HG03469 (cell line): Measurements from ENCODE around the gene BRAT1.
A peak's percentile ranks its signal among the peaks of the same experiment; 100 is the strongest.

Source experiments
- ATAC-seq: cut with Tn5 transposase; IDR thresholded peaks from one replicate; pipeline ENCODE4 v1.9.1; 2021; ENCODE audit warnings: mild to moderate bottlenecking, moderate library complexity, moderate number of reproducible peaks; ENCODE audit not compliant: unreplicated experiment

The BRAT1 gene

DNA sequence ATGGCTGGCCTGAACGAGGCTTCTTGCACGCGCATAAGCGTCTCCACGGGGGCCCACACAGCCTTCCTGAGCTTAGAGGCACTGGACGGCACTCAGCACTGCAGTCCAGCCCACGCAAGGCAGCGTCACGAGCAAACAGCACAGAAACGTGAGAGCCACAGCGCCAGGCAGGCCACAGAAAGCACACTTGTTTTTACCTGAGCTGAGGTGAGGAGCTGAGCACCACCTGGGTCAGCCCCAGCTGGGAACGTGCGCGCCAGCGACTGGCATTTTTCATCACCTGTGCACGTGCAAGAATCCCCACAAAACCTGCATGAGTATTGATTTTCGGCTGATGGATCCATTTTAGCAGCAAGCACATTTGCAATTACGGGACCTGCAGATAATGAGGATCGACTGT is 30.1 kb upstream of the BRAT1 start:
- ATAC-seq, result no peak

GRCh38 chr7:2583798-2584580 is 28.7 kb upstream of the BRAT1 start:
- ATAC-seq, result no peak

GRCh38 chr7:2582006-2582735 is 26.8 kb upstream of the BRAT1 start:
- ATAC-seq, result no peak

DNA sequence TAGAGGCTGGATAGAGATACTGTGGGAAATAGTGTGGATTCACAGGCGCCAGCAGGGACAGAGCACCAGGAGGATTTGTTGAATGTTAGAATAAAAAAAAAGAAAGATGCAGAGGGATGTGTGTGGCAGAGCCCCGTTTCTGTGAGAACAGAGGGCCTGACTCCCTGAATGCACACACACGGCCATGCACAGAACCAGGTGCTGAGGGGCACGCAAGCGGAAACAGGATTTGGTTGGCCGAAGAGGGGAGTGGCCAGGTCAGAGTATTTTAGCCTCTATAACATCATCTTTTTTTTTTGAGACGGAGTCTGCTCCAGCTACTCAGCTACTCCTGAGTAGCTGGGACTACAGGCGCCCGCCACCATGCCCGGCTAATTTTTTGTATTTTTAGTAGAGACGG is 25.3 kb upstream of the BRAT1 start:
- ATAC-seq, result no peak

GRCh38 chr7:2577914-2578680 is 22.8 kb upstream of the BRAT1 start:
- no peak for ATAC-seq

DNA sequence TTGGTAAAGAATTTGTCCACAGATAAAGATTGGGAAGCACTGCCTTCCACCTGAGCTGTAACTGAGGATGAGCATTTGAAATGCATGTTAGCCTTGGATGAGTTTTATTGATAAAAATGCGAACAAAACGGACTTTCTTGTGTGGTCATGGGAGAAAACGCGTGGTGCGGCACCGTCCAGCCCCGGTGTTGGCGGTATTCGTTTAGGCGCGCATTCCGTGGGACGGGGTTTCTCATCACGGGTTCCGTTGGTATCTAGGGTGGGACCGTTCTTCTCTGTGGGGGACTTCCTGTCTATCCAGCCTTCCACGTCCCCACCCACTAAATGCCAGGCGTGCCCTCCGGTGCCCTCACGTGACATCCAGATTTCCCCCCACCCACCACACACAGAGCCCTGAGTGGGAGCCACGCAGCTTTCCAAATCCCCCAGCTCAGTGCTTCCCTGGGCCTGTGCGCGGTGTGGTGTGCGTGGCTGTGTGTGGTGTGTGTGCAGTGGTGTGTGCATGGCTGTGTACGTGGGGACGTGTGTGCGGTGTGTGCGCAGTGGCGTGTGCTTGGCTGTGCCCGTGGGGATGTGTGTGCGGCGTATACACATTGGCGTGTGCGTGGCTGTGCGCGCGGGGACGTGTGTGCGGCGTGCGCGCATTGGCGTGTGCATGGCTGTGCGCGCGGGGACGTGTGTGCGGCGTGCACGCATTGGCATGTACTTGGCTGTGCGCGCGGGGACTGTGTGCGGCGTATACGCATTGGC is 21.6 kb upstream of the BRAT1 start:
- ATAC-seq, result no peak

DNA sequence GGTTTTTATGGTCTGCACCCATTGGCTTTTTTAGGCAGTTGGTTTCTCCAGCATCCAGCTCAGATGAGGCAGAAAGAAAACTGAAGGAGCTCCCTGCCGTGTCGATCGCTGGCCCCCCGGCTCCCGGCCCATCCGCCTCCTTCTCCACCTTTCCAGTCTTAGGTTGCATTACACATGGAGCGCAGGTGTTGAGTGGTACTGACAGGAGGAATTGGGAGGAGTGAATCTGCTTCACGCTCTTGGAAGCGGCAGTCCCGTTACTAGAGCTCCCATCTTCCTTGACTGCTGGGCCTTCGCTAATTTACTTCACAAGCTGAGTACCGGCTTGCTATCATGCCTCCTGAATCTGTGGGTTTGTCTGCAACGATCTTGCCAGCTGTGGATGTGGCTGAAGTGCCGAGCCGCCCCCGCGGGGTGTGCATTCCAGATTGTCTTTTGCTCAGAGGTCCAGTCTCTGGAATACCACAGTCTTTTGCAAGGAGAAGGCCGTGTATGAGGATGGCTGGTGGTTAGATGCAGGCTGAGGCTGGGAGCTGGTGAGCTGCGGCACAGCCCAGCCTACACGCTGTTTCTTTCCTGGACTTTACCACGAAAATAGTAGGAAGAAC is 20.5 kb upstream of the BRAT1 start:
- no peak for ATAC-seq

DNA sequence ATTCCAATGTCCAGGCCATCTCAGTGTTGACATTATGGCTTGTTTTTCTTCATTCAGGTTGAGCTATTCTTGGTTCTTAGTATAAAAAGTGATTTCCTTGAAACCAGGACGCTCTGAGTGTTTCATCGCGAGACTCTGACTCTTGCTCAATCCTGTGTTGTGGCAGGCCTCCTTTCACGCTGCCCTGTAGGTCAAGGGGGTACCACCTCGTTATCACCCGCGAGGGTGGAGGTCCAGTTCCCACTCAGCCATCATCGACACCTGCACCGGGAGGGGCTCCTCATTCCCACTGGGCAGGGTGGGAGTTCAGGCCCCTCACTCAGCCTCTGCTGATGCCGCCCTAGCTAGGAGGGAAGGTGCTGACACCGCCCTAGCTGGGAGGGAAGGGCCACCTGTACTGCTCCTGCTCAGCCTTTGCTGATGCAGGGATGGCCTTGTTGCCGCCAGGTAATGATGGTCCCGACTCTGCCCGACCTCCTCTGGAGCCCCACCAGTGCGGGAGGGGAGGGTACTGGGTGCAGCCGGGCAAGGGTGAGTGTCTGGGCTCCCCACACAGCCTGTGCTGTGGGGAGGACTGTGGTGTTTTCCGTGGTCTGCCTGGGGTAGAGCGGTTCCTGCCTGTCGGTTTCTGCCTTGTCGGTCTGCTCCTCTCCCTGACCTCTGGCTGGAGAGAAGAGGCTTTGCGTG is 19.9 kb upstream of the BRAT1 start:
- no peak for ATAC-seq

- ATAC-seq, result no peak
These were observed 18.4 kb upstream of the BRAT1 start for GRCh38 chr7:2573761-2574160.

DNA sequence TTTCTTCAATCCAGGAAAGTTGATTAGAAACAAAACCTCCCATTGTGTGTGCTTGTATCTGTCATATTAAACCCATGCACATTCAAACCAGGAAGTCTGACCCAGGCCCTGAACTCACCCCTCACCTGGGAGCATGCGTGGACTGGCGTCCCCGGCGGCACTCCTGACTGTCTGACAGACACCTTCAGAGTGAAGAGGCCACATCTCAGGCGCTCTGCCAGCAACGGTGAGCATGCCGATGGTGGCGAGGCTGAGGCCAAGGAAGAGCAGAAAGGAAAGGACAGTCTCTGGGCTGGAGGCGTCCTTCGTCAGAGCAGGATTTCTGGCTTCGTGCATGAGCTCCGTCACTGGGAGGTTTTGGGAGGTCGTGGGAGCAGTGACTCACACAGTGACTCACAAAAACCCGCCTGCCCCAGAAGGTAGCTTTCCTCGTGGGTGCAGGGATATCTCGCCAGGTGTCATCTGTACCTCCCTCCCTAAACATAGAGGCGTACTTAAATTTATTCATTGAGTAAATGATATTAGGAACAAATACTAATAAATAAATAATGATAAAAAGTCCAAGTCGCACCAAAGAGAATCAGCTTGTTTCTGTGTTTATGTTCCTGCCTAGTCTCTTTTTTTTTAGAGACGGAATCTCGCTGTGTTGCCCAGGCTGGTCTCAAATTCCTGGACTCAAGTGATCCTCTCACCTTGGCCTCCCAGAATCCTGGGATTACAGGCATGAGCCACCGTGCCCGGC is 16.9 kb upstream of the BRAT1 start:
- ATAC-seq, result no peak

- ATAC-seq, result no peak
These were observed 16.1 kb upstream of the BRAT1 start for GRCh38 chr7:2571409-2571808.

- ATAC-seq, result no peak
These were observed 14.7 kb upstream of the BRAT1 start for GRCh38 chr7:2570021-2570420.

DNA sequence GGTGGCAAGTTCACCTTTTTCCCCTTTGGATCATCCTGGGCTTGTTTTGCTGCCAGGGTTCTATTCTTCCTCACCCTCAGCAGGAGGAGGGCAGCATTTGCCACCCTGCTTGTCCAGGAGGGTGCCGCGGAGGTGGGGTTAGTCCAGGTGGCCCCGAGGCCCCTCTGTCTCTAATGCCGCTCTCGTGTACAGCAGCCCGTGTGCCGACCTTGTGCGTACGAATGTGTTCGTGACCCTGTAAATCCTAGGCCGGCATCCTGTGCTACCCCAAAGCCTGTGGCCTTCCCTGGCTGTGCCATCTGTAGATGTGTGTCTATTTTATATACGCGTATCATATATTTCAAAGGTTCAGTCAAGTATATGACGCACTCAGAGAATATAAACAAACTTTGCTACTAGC is 14.1 kb upstream of the BRAT1 start:
- ATAC-seq, result no peak

- no peak for ATAC-seq
These were observed 13.3 kb upstream of the BRAT1 start for GRCh38 chr7:2568521-2569223.

DNA sequence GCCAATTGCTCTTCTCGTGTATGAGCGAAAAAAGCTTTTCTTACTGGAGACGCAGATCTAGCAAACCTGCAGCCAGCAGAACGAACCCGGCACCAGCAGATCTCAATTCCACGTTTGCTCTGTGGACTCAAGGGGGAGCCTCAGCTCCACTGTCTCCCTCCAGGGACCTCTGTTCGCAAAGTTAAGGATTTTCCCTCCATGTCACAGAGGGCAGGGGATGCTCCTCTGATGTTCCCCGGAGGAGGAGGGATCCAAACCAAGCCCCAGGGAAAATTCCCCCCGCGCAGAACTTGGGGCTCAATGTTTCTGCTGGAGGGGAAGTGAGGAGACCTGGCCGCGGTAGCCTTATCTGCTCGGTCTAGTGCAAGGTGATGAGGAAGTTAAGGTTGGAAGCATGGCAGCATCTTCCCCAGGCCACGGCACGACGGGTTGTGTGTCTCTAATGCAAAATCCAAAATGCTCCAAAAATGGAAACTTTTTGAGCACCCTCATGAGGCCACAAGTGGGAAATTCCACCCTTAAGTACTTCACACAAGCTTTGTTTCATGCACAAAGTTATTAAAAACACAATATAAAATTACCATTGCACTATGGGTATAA is 12.5 kb upstream of the BRAT1 start:
- ATAC-seq, result no peak

- ATAC-seq, result peak; percentile 72
These were observed 11.8 kb upstream of the BRAT1 start for GRCh38 chr7:2566890-2567678.

- ATAC-seq, result peak; percentile 21
These were observed 11.1 kb upstream of the BRAT1 start for GRCh38 chr7:2566348-2566889.
